ENCODE measurements around the gene SCUBE3.

- TF ChIP-seq GATA3 (IDR thresholded peaks at IDR 0.05; ENCODE audit: low read depth, low read length) = no peak
- no peak for TF ChIP-seq GATA2 (IDR thresholded peaks at IDR 0.05; ENCODE audit: low read depth, low read length)
These were observed 43.6 kb upstream of the SCUBE3 start for GRCh38 chr6:35170166-35170565.
